Measurements from ENCODE around the gene LRRC74A. TPM values are rescaled to one million over a fixed set of nuclear protein-coding genes. Genes with fewer than 3 reads are reported as not detected.

The LRRC74A gene
- polyA plus RNA-seq, 1 donor (not counting 4 experiments of a cell fraction or from before 2014, with no cell fraction given) = not detected

DNA sequence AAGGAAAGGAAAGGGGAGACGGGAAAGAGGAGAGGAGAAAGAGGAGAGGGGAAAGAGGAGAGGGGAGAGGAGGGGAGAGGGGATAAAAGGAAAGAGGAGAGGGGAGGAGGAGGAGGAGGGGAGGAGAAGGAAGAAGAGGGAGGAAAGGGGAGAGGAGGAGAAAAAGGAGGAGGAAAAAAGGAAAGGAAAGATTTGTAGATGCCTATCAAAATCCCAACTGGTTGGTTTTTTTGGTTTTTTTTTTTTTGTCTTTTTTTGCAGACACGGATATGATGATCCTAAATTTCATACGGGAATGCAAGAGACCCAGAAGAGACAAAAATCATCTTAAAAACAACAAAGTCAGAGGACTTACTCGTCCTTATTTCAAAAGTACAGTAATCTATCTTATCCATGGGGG is 32.9 kb upstream of the LRRC74A start:
- no peak overlapping the region for H3K4me3 ChIP-seq (ENCODE audit: control insufficient read depth in 2 of 3, extremely low read depth in 1 of 3, insufficient read depth in 2 of 3, low read depth in 1 of 3, low read length in 3 of 3)
- no peak overlapping the region for H3K27ac ChIP-seq (ENCODE audit: control insufficient read depth, insufficient read depth, low read length)
- FAIRE-seq = no peak
- no peaks in the 10 kb centered on the region for H3K79me2 ChIP-seq (ENCODE audit: control insufficient read depth, insufficient read depth, low read length)
- H3K36me3 ChIP-seq (ENCODE audit: control insufficient read depth in 2 of 2, extremely low read depth in 1 of 2, insufficient read depth in 2 of 2, low read length in 2 of 2) = peaks cover 12 to 22% of the 10 kb centered on the region in 2 experiments
- H3K9me3 ChIP-seq (ENCODE audit: control insufficient read depth, low read depth, low read length) = no peaks in the 10 kb centered on the region
- no peaks in the 10 kb centered on the region for H3K27me3 ChIP-seq (ENCODE audit: control insufficient read depth, extremely low read depth, insufficient read depth, low read length)
- H3K9me1 ChIP-seq (ENCODE audit: control insufficient read depth, extremely low read depth, insufficient read depth, low read length) = no peaks in the 10 kb centered on the region
- no peak for TF ChIP-seq EZH2 (IDR thresholded peaks at IDR 0.05; ENCODE audit: low read length)
- TF ChIP-seq, protein P1, sequence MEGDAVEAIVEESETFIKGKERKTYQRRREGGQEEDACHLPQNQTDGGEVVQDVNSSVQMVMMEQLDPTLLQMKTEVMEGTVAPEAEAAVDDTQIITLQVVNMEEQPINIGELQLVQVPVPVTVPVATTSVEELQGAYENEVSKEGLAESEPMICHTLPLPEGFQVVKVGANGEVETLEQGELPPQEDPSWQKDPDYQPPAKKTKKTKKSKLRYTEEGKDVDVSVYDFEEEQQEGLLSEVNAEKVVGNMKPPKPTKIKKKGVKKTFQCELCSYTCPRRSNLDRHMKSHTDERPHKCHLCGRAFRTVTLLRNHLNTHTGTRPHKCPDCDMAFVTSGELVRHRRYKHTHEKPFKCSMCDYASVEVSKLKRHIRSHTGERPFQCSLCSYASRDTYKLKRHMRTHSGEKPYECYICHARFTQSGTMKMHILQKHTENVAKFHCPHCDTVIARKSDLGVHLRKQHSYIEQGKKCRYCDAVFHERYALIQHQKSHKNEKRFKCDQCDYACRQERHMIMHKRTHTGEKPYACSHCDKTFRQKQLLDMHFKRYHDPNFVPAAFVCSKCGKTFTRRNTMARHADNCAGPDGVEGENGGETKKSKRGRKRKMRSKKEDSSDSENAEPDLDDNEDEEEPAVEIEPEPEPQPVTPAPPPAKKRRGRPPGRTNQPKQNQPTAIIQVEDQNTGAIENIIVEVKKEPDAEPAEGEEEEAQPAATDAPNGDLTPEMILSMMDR (optimal IDR thresholded peaks at IDR 0.05 in 1 of 3, IDR thresholded peaks at IDR 0.05 in 1 of 3, conservative IDR thresholded peaks at IDR 0.05 in 1 of 3; ENCODE audit: extremely low read depth in 1 of 3, insufficient read depth in 2 of 3, low read length in 3 of 3) = no peak
- no peaks in the 10 kb centered on the region for H3K4me1 ChIP-seq (ENCODE audit: control insufficient read depth, extremely low read depth, insufficient read depth, low read length)
- dilution Hi-C loops (cut with MboI; ENCODE audit: extremely low pct_ligation_motif_present, low sequenced_read_pairs) = no loop called here
- no peak for DNase-seq (ENCODE audit: low read depth, low spot score)
- no peak overlapping the region for H2AFZ ChIP-seq (ENCODE audit: control insufficient read depth, low read length)
- no peak overlapping the region for H3K9ac ChIP-seq (ENCODE audit: control insufficient read depth, extremely low read depth, insufficient read depth, low read length)
- H3K4me2 ChIP-seq (ENCODE audit: control insufficient read depth, extremely low read depth, insufficient read depth, low read depth, low read length) = no peak overlapping the region
- no peaks in the 10 kb centered on the region for H4K20me1 ChIP-seq (ENCODE audit: control insufficient read depth, extremely low read depth, insufficient read depth, low read length)

DNA sequence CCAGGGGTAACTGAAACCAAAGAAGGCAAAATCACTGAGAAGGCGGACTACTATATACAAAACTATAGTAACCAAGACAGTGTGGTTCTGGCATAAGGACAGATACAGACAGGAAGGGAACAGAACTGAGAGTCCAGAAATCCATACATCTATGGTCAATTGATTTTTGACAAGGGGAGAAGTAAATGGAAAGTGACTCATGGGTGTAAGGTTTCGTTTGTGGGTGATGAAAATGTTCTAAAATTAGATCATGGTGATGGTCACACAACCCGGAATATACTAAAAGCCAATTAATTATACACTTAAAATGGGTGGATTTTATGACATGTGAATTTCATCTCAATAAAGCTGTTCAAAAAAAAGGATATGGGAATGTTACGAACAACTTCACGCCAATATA is 32.3 kb upstream of the LRRC74A start:
- DNase-seq (ENCODE audit: low read depth, low spot score) = no peak
- Histone ChIP-seq H3K27ac (ENCODE audit: control insufficient read depth, insufficient read depth, low read length) (no peak overlapping the region), H3K9me3 (ENCODE audit: control insufficient read depth, low read depth, low read length) (no peaks in the 10 kb centered on the region), H3K4me2 (ENCODE audit: control insufficient read depth, extremely low read depth, insufficient read depth, low read depth, low read length) (no peak overlapping the region), H4K20me1 (ENCODE audit: control insufficient read depth, extremely low read depth, insufficient read depth, low read length) (no peaks in the 10 kb centered on the region), H3K4me1 (ENCODE audit: control insufficient read depth, extremely low read depth, insufficient read depth, low read length) (no peaks in the 10 kb centered on the region), H3K9ac (ENCODE audit: control insufficient read depth, extremely low read depth, insufficient read depth, low read length) (no peak overlapping the region), H3K4me3 (ENCODE audit: control insufficient read depth in 2 of 3, extremely low read depth in 1 of 3, insufficient read depth in 2 of 3, low read depth in 1 of 3, low read length in 3 of 3) (no peak overlapping the region), H3K36me3 (ENCODE audit: control insufficient read depth in 2 of 2, extremely low read depth in 1 of 2, insufficient read depth in 2 of 2, low read length in 2 of 2) (peaks cover 9 to 16% of the 10 kb centered on the region in 2 experiments), H3K79me2 (ENCODE audit: control insufficient read depth, insufficient read depth, low read length) (no peaks in the 10 kb centered on the region), H2AFZ (ENCODE audit: control insufficient read depth, low read length) (no peak overlapping the region), H3K27me3 (ENCODE audit: control insufficient read depth, extremely low read depth, insufficient read depth, low read length) (no peaks in the 10 kb centered on the region), H3K9me1 (ENCODE audit: control insufficient read depth, extremely low read depth, insufficient read depth, low read length) (no peaks in the 10 kb centered on the region)
- FAIRE-seq = no peak
- dilution Hi-C loops (cut with MboI; ENCODE audit: extremely low pct_ligation_motif_present, low sequenced_read_pairs) = no loop called here
- TF ChIP-seq EZH2 (IDR thresholded peaks at IDR 0.05; ENCODE audit: low read length) = no peak
- TF ChIP-seq, protein P1 (optimal IDR thresholded peaks at IDR 0.05 in 1 of 3, IDR thresholded peaks at IDR 0.05 in 1 of 3, conservative IDR thresholded peaks at IDR 0.05 in 1 of 3; ENCODE audit: extremely low read depth in 1 of 3, insufficient read depth in 2 of 3, low read length in 3 of 3) = no peak

All from keratinocyte (primary cell).